A204.1 (cell line): Measurements from ENCODE around the gene WDR35.

ENCODE experiments used
- FAIRE-seq: peaks from 2 replicates; lab custom pipeline; 2012; peaks lifted over from hg19 to GRCh38; lab: Jason Lieb, UNC

Gene WDR35

GRCh38 chr2:19989667-19990415, at the start of gene WDR35:
Gene WDR35, minus strand, starts transcription at chr2:19990105. Its CDS starts 90 bp downstream, at chr2:19990015.
- no peak for FAIRE-seq

DNA sequence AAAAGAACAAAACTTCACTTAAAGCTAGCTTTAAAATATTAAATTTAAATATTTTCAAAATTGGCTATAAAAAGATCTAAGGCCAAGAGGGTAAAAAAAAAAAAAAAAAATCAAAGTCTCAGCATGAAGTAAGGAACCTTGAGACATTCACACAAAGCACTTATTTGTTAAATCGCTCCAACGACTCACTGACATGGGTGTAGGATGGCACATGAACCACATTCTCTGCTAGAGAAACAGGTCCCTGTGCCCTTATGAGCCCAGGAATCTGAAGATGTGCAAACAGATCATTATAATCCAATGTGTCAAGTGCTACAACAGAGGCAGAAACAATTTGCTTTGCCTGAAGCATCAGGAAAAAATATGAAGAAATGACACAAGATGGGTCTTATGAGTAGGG, 47.8 kb upstream of the WDR35 start:
- FAIRE-seq: no peak

- FAIRE-seq: no peak
Observed at GRCh38 chr2:20035955-20036666, 46.2 kb upstream of the WDR35 start.

DNA sequence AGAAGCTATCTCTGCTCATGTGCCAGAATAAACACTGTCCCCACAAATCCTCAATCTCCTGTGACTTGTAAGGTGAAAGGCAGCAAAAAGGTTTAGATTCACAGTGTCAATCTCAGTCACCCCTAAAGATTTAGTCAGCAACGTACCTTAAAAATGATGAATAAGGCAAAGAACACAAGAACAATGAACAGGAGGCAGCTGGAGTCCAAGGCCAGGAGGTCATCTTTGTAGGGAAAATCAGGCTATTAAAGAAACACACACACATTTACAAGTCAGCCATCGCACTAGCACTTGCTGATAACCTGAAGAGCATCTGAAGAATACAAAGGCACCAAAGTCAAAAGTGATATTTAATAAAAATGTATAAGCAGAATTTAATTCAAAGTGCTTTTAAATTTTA, 44.9 kb upstream of the WDR35 start:
- no peak for FAIRE-seq

GRCh38 chr2:20034218-20034617, 44.3 kb upstream of the WDR35 start:
- no peak for FAIRE-seq

- FAIRE-seq: no peak
Observed at GRCh38 chr2:20033322-20033721, 43.4 kb upstream of the WDR35 start.

GRCh38 chr2:20030224-20030623, 40.3 kb upstream of the WDR35 start:
- no peak for FAIRE-seq

DNA sequence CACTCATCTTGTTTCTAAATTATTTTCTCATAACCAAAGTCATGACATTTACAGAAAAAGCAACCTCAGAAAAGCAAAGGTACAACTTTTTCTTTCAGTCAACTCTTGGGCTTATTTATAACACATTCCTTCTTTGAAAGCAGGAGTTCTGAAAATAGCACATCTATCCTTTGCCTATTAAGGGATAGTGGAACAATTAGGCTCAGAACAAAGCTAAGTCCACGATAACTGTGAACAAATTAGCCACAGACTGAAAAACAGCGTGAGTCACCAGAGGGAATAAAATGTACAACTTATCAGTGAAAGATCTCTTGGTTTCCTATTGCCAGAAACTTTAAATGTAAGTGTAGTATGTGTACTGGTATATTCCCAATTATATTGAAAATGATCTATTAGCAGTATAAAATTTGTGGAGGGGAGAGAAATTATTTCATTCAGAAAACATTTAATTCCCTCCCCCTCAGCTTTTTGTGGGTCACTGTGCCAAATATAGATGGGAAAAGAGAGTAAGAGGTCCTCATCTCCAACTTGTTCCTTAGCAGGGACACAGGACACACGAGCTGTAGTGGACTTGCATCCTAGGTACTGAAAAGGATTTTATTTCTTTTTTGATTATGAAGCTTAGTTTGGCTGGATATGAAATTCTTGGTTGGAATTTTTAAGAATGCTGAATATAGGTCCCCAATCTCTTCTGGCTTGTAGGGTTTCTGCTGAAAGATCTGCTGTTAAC, 38.0 kb upstream of the WDR35 start:
- no peak for FAIRE-seq

DNA sequence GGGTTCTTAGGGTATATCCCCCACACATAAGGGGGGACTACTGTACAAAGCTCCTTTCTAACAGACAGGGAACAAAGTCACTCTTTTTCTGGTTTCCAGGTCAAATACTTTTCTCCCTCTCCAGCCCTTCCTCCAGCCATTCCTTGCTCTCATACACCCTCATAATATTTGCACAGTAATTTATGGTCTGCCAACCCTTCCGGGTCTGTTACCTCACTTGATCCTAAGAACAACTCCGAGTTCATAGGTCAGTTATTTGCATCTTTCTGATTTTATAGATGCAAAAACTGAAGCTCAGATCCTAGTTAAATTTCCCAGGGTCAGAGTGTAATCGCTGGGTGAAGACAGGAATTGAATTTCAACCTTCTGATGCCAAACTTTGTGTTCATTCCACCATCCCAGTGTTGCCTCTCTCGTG, 37.4 kb upstream of the WDR35 start:
- no peak for FAIRE-seq

DNA sequence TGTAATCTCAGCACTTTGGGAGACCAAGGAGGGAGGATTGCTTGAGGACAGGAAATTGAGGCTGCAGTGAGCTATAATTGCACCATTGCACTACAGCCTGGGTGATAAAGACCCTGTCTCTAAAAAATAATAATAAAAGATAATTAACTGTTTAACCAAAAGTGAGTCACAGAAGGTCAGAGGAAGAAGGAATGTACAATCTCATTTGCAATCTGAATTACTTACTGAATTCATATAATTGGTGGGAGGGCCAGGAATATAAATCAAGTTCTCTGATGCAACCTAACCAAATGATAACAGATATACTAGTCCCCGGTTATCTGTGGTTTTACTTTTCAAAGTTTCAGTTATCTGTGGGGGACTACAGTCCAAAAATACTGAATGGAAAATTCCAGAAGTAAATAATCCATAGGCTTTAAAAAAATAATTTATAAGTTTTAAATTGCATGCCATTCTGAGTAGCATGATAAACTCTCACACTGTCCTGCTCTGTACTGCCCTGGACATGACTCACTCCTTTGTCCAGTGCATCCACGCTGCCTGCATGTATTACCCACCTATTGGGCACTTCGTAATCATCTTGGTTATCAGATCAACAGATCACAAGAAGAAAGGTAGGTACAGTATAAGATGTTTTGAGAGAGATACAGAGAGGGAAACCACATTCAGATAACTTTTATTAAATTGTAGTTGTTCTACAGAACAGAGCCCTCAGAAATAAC, 35.3 kb upstream of the WDR35 start:
- no peak for FAIRE-seq

GRCh38 chr2:20023688-20024087, 33.8 kb upstream of the WDR35 start:
- no peak for FAIRE-seq

DNA sequence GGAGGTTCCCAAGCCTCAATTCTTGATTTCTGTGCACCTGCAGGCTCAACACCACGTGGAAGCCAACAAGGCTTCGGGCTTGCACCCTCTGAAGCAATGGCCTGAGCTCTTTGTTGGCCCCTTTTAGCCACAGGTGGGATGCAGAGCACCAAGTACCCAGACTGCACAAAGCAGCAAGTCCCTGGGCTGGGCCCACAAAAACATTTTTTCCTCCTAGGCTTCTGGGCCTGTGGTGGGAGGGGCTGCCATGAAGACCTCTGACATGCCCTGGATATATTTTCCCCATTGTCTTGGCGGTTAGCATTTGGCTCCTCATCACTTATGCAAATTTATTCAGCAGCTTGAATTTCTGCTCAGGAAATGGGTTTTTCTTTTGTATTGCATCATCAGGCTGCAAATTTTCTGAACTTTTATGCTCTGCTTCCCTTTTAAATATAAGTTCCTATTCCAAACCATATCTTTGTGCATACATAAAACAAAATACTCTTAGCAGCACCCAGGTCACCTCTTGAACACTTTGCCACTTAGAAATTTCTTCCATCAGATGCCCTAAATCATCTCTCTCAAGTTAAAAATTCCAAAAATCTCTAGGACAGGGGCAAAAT, 31.6 kb upstream of the WDR35 start:
- no peak for FAIRE-seq

GRCh38 chr2:20019747-20020146, 29.8 kb upstream of the WDR35 start:
- no peak for FAIRE-seq

- no peak for FAIRE-seq
Observed at GRCh38 chr2:20018601-20019152, 28.8 kb upstream of the WDR35 start.

DNA sequence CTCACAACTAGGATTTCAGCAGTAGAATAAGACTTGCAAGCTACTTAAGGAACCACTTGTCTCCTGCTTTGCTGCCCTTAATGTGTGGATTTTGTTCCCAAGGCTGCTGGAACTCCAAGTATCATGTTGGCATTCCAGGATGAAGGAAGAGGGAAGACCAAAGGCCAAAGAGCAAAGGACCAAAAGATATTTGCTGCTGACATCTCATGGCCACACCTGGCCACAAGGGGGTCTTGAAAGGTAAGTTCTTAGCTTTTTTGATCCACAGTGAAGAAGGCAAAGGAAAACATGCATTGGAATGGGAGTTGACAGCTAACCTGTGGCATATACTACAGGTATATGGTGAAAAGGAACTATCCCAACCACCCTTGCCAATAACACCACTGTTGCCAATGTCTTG, 26.4 kb upstream of the WDR35 start:
- no peak for FAIRE-seq

GRCh38 chr2:20015482-20016083, 25.7 kb upstream of the WDR35 start:
- FAIRE-seq: peak; percentile 86

DNA sequence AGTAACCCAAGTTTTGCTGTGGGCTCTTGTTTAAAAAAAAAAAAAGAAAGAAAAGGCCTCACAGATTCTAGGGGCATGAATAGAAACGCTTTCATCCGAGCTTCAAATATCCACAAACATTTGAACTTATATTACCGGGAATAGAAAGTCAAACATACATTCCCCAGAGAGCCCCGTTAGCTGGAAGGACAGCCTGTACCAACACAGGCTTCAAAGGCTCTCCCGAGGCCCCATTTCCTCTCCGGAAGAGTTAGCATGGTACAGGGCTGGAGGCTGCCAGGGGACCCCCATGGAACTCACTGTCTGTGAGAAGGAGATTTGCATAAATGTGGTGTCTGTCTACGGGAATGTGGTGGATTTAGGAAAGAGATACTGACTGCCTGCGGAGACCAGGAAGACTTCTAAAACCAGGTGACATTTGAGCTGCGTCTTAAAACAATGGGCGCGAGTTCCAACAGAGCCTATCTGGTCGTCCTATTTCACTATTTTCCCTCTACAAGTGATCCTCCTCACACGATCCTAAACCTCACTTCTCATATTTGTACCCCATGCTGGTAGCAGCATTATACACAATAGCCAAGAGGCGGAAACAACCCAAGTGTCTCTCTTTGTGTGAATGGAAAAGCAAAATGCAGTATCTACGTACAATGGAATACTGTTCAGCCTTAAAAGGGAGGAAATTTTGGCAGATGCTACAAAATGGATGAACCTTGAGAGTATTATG, 23.4 kb upstream of the WDR35 start:
- FAIRE-seq: no peak

DNA sequence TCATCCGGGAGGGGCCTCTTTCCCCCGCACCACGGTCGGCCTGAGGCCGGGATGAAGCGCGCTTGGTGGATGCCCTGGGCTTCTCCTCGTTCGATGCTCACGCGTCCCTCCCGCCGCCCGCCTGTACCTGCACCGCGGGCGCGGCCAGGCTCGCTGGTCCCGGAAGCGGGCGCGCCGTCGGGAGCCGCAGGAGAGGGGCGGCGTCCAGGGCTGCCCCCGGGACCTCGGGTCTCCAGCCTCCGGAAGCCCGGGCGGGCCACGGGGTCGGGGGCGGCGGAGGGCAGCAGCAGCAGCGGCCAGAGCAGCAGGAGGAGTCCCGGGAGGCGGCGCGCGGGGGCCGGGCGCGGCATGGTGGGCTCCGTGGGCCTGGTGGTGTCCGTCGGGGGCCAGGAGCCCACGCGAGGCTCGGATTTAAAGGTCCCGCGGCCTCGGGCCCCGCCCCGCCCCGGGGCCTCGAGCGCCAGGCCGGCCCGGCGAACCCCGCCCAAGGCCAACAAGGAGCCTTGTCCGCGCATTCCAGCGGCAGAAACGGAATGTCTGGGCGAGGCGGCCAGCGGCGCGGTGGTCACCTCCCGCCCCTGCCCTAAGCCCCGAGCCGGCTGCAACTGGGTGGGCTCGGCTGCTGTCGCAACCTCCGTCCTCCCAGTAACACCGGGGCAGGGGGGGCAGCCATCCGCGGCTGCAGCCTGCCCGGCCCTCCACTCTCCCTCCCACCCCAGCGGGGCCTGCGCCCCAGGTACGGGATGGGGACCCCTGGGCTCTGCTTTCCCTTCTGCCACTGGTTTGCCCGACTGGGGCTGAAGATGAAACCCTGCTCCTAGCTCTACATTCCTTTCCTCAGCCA, 22.6 kb upstream of the WDR35 start, which contains the start of gene MATN3:
TSS of gene MATN3 (minus strand) at position 387 of the 844 bp plus-strand sequence. CDS start at position 350, 37 bp downstream.
- FAIRE-seq: no peak

DNA sequence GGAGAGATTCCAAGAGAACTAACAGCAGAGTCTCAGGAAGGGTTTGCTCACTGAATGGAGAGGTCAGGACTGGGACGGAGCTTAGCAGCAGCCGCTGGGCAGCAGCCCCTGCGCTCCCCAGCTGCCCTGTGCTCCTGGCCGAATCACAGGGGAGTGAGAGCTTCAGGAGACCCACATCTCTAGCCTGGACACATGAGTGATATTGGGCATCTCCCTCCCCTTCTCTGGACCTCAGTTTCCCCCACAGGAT, 22.1 kb upstream of the WDR35 start:
- no peak for FAIRE-seq
